ENCODE results near the gene SMARCD2. TPM values are rescaled to one million over a fixed set of nuclear protein-coding genes. Genes with fewer than 3 reads are reported as not detected.

The SMARCD2 gene
- total and polyA plus RNA-seq, 2 experiments from 2014 or later = 39.2 to 40.3 TPM

DNA sequence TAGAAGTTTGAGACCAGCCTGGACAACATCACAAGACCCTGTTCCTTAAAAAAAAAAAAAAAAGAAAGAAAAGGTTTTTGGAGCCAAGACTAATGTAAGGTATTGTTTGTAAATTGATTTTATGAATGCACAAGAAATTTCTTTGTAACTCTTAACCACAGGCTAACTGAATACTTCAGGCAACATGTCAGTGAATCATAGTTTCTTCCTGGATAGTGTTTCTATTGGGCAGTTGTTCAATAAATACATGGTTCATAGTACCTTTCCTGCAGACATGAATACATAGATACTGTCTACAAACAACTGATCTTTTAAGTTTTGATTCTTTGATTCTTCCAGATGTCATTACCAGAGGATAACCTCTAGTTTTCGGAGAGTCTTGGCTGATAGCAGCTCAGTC is 56.9 kb downstream of the SMARCD2 start:
- peaks cover 21% of the 10 kb centered on the region for H3K36me3 ChIP-seq

DNA sequence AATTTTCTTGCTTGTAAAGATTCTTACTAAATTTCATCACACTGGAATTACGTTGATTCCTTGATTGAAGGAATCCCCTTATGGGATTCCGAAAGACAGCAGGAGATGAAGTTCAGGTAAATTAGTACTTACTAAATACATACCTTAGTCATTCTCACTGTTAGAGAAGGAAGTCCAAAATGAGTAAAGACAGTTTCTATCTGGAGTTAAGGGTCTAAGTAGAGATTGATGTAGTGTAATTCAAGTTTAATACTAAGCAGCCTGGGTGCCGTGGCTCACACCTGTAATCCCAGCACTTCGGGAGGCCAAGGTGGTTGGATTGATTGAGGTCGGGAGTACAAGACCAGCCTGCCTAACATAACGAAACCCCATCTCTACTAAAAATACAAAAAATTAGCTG is 59.0 kb downstream of the SMARCD2 start:
- DNase-seq (ENCODE audit: low read depth in 1 of 2, low spot score in 1 of 2) = no peak
- TF ChIP-seq, protein P1, sequence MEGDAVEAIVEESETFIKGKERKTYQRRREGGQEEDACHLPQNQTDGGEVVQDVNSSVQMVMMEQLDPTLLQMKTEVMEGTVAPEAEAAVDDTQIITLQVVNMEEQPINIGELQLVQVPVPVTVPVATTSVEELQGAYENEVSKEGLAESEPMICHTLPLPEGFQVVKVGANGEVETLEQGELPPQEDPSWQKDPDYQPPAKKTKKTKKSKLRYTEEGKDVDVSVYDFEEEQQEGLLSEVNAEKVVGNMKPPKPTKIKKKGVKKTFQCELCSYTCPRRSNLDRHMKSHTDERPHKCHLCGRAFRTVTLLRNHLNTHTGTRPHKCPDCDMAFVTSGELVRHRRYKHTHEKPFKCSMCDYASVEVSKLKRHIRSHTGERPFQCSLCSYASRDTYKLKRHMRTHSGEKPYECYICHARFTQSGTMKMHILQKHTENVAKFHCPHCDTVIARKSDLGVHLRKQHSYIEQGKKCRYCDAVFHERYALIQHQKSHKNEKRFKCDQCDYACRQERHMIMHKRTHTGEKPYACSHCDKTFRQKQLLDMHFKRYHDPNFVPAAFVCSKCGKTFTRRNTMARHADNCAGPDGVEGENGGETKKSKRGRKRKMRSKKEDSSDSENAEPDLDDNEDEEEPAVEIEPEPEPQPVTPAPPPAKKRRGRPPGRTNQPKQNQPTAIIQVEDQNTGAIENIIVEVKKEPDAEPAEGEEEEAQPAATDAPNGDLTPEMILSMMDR (IDR thresholded peaks at IDR 0.05; ENCODE audit: low read depth, low read length) = no peak

More for the DNA sequence above, 56.9 kb downstream of the SMARCD2 start:
- H3K27me3 ChIP-seq = no peaks in the 10 kb centered on the region
- TF ChIP-seq, protein P1 (IDR thresholded peaks at IDR 0.05; ENCODE audit: low read depth, low read length) = no peak
- no peak overlapping the region for H3K27ac ChIP-seq
- H3K4me1 ChIP-seq (ENCODE audit: low read depth) = no peaks in the 10 kb centered on the region
- H3K9me3 ChIP-seq (ENCODE audit: low read depth) = no peaks in the 10 kb centered on the region
- no peak overlapping the region for H3K4me3 ChIP-seq
- DNase-seq (ENCODE audit: low read depth in 1 of 2, low spot score in 1 of 2) = peak in 1 of 2 donors; percentile 29

More for the DNA sequence above, 59.0 kb downstream of the SMARCD2 start:
- Histone ChIP-seq H3K4me1 (ENCODE audit: low read depth) (no peaks in the 10 kb centered on the region), H3K4me3 (no peak overlapping the region), H3K36me3 (peaks cover 10% of the 10 kb centered on the region), H3K27ac (no peak overlapping the region), H3K27me3 (no peaks in the 10 kb centered on the region), H3K9me3 (ENCODE audit: low read depth) (no peaks in the 10 kb centered on the region)

Other genes starting within 250 kb of the SMARCD2 start
- gene TACO1, start 241.8 kb downstream of the SMARCD2 start, total RNA-seq = 25.6 and 34.1 TPM in 2 replicates
- 41.3 and 54.9 TPM in 2 replicates for gene TACO1, start 241.8 kb downstream of the SMARCD2 start, polyA plus RNA-seq
- gene MAP3K3, start 220.3 kb downstream of the SMARCD2 start, total RNA-seq = 28.1 and 31.1 TPM in 2 replicates
- 26.5 and 31.9 TPM in 2 replicates for gene MAP3K3, start 220.3 kb downstream of the SMARCD2 start, polyA plus RNA-seq
- 58.8 and 76.3 TPM in 2 replicates for gene LIMD2, start 142.6 kb downstream of the SMARCD2 start, total RNA-seq
- 58.6 and 74.1 TPM in 2 replicates for gene LIMD2, start 142.6 kb downstream of the SMARCD2 start, polyA plus RNA-seq
- gene STRADA, start 100.9 kb downstream of the SMARCD2 start, total RNA-seq = 22.7 and 30.3 TPM in 2 replicates
- gene STRADA, start 100.9 kb downstream of the SMARCD2 start, polyA plus RNA-seq = 43.2 and 53.1 TPM in 2 replicates
- 27.6 and 30.0 TPM in 2 replicates for gene CCDC47, start 69.1 kb downstream of the SMARCD2 start, total RNA-seq
- gene CCDC47, start 69.1 kb downstream of the SMARCD2 start, polyA plus RNA-seq = 54.7 and 56.5 TPM in 2 replicates
- 49.0 and 91.0 TPM in 2 replicates for gene DDX42, start 68.5 kb downstream of the SMARCD2 start, total RNA-seq
- 58.1 and 71.6 TPM in 2 replicates for gene DDX42, start 68.5 kb downstream of the SMARCD2 start, polyA plus RNA-seq
- gene PSMC5, start 15.3 kb downstream of the SMARCD2 start, total RNA-seq = 42.7 and 57.7 TPM in 2 replicates
- 144 and 230 TPM in 2 replicates for gene PSMC5, start 15.3 kb downstream of the SMARCD2 start, polyA plus RNA-seq
- 43.1 and 47.2 TPM in 2 replicates for gene FTSJ3, start 15.0 kb downstream of the SMARCD2 start, total RNA-seq
- gene FTSJ3, start 15.0 kb downstream of the SMARCD2 start, polyA plus RNA-seq = 52.2 and 57.3 TPM in 2 replicates
- gene CSH2, start 31.0 kb upstream of the SMARCD2 start, total RNA-seq = not detected in 2 replicates
- not detected in 2 replicates for gene CSH2, start 31.0 kb upstream of the SMARCD2 start, polyA plus RNA-seq
- gene GH2, start 39.3 kb upstream of the SMARCD2 start, total RNA-seq = not detected in 2 replicates
- gene GH2, start 39.3 kb upstream of the SMARCD2 start, polyA plus RNA-seq = 0.35 TPM in 1 of 2 replicates, not detected in the other
- not detected in 2 replicates for gene CSH1, start 53.9 kb upstream of the SMARCD2 start, total RNA-seq
- not detected in 2 replicates for gene CSH1, start 53.9 kb upstream of the SMARCD2 start, polyA plus RNA-seq
- gene CSHL1, start 68.6 kb upstream of the SMARCD2 start, total RNA-seq = not detected in 2 replicates
- not detected in 2 replicates for gene CSHL1, start 68.6 kb upstream of the SMARCD2 start, polyA plus RNA-seq
- gene GH1, start 76.2 kb upstream of the SMARCD2 start, total RNA-seq = not detected in 2 replicates
- gene GH1, start 76.2 kb upstream of the SMARCD2 start, polyA plus RNA-seq = not detected in 2 replicates
- gene CD79B, start 89.6 kb upstream of the SMARCD2 start, total RNA-seq = not detected in 2 replicates
- gene CD79B, start 89.6 kb upstream of the SMARCD2 start, polyA plus RNA-seq = 0.23 TPM in 1 of 2 replicates, not detected in the other
- 0.63 and 0.78 TPM in 2 replicates for gene SCN4A, start 130.2 kb upstream of the SMARCD2 start, total RNA-seq
- gene SCN4A, start 130.2 kb upstream of the SMARCD2 start, polyA plus RNA-seq = 0.49 TPM in 1 of 2 replicates, not detected in the other
- 2.9 and 3.6 TPM in 2 replicates for gene PRR29, start 155.7 kb upstream of the SMARCD2 start, total RNA-seq
- 1.7 and 4.9 TPM in 2 replicates for gene PRR29, start 155.7 kb upstream of the SMARCD2 start, polyA plus RNA-seq
- gene ICAM2, start 177.9 kb upstream of the SMARCD2 start, total RNA-seq = not detected in 2 replicates
- gene ICAM2, start 177.9 kb upstream of the SMARCD2 start, polyA plus RNA-seq = 1.1 and 2.3 TPM in 2 replicates